GM13977 (cell line): ENCODE measurements around the gene PNMA1.

Source experiments
- DNase-seq: peaks from one replicate; pipeline ENCODE4 v3.0.0; 2012; ENCODE audit warnings: low spot score
- in situ Hi-C: fragments of 300-500 bp; cut with MboI; formaldehyde crosslinking; loops from one replicate; pipeline ENCODE4 v1.12.0; 2022; ENCODE audit warnings: low sequenced_read_pairs, low pct_unique_long_range_greater_than_20kb, mixed read lengths, inconsistent platforms; ENCODE audit not compliant: unreplicated experiment
- TF ChIP-seq, protein P1 (sequence below): IDR thresholded peaks from 2 replicates; pipeline ENCODE4 v1.5.1; 2012; ENCODE audit warnings: mild to moderate bottlenecking, control low read depth; ENCODE audit not compliant: insufficient read depth; ENCODE audit errors: extremely low read depth, missing control alignments

The PNMA1 gene

DNA sequence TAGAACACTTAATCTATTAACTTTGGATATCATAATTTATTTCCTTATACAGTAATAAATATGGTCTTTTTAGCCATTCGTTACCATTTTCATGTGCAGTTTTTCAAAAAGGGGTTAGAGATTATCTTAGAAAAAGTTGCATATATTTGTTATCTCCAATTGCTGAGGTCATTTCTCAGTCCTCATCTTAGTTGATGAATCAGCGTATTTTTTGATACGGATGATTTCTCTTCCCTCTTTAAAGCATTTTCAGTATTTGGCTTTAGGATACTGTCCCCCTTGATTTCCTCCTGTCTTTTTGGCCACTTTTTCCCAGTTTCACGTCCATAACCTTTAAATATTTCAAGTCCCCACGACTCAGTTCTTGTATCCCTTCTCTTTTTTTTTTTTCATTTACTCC is 47.6 kb downstream of the PNMA1 start:
- TF ChIP-seq, protein P1, sequence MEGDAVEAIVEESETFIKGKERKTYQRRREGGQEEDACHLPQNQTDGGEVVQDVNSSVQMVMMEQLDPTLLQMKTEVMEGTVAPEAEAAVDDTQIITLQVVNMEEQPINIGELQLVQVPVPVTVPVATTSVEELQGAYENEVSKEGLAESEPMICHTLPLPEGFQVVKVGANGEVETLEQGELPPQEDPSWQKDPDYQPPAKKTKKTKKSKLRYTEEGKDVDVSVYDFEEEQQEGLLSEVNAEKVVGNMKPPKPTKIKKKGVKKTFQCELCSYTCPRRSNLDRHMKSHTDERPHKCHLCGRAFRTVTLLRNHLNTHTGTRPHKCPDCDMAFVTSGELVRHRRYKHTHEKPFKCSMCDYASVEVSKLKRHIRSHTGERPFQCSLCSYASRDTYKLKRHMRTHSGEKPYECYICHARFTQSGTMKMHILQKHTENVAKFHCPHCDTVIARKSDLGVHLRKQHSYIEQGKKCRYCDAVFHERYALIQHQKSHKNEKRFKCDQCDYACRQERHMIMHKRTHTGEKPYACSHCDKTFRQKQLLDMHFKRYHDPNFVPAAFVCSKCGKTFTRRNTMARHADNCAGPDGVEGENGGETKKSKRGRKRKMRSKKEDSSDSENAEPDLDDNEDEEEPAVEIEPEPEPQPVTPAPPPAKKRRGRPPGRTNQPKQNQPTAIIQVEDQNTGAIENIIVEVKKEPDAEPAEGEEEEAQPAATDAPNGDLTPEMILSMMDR: no peak
- no peak for DNase-seq
- in situ Hi-C loops: no loop called here

DNA sequence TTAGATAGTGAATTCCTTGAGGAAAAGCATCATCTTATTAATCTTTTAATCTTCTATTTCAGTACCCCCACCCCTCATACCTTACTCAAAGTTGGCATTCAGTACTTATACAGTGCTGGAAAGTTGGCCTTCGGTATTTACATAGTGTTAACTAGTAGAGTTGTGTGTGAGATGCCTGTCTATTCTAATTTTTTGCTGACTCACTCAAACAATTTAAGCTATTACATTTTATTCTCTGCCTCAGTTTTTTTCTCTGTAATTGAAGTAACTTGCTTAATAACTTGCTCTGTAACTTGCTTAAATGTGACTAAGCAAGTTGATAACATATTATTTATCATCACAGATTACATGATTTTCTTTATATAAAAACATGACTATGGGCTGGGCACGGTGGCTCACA is 49.1 kb downstream of the PNMA1 start:
- no peak for DNase-seq
- in situ Hi-C loops: no loop called here
- TF ChIP-seq, protein P1: no peak

DNA sequence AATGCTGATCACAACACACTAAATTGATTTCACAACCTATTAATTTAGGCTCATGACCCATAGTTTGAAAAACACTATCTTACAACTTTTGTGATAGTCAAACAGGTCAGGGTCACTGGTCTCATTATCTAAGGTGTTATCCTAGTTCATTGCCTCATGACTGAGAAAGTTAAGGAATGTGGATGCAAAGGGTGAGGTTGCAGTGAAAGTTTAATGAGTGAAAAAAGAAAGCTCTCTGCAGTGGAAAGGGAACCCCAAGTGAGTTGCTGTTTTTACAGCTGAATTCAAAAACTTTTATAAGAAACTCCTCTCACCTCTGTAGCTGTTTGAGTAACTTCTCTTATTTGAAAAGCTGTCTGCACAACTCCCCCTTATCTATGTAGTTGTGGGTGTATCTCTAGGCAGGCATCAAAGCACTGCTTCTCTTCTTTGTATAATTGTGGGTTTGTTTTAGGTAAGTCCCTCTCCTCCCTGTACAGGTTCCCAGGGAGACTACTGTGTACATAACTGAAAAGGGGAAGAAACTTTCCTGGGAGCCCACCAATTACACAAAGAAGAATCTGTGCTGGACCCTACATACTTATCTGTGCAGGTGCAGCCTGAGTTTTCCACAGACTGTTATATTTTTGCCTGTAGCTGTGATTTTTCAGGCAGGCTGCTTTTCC is 50.5 kb downstream of the PNMA1 start:
- in situ Hi-C loops: no loop called here
- DNase-seq: peak; percentile 17
- TF ChIP-seq, protein P1: no peak

DNA sequence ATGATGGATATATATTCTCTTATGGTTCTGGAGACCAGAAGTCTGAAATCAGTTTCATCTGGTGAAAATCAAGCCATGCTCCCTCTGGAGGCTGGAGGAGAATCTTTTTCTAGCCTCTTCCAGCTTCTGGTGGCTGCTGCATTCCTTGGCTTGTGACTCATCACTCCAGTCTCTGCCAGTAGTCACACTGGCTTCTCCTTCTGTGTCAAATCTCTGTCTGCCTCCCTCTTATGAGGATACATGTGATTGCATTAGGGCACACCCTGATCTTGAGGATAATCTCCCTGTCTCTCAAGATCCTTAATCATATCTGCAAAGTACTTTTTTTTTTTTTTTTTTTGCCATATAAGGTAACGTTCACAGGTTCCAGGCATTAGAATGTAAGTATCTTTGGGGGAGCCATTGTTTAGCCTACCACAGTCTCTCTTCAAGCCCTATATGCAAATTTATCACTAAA is 51.7 kb downstream of the PNMA1 start:
- TF ChIP-seq, protein P1: no peak
- in situ Hi-C loops: no loop called here
- no peak for DNase-seq

DNA sequence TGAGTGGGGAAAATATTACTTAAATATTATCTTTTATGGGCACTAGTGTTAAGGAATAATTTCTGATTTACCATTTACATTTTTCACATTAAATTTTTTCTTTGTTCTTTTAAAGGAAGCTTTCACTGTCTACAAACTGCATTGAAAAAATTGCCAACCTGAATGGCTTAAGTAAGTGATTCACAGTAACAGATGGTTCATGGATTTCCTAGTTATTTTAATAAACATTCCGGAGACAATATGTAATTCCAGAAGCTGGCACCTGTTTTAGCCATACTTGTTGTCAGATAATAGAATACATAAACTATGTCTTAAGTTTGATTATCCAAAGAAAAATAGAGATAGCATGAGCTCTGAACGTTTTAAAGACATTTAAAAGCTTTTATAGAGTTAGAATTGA is 52.3 kb downstream of the PNMA1 start:
- TF ChIP-seq, protein P1: no peak
- no peak for DNase-seq
- in situ Hi-C loops: no loop called here
